Measurements from ENCODE around the gene FOXD3.

The FOXD3 gene

DNA sequence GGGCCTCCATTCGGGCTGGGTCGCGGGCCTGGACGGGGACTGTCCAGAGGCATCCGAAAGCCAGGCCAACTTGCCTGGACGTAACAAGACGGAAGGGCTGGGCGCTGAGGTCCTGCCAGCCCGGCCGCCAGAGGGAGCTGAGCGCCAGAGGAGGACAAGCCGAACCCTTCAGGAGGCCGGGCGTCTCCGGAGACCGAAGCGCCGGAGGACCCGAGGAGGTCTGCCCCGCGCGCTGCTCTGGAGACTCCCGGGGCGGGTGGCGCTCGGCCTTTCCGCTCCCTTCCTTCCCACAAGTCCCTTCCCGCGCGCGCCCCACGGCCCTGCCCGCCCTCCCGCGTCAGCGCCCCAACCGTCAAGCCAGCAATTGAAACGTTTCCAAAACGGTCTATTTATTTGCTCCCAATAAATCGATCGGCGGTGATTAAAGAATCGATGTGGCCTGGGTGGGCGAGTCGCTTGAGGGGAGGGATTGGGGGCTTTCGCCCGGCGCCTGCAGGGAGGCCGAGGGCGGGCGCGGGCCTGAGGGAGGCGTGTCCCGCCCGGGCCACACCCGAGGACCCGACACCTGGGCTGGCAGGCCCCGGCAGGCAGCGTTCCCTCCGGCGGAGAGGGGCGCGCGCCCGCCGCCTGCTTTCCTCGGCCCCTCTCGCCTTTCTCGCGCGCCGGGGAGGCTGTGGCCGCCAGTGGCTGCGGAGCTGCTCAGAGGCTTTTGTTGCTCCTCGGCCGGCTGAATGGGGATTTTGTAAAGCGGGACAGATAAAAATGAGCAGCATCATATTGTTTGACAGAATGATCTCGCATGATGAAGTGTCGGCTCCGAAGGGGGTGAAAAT, 5.2 kb upstream of the FOXD3 start:
- Mint-ChIP-seq H3K27ac (no peak overlapping the region), H3K4me1 (ENCODE audit: low read depth) (peaks cover 36% of the 10 kb centered on the region), H3K27me3 (peaks cover 85% of the 10 kb centered on the region), H3K4me3 (peak overlapping the region; percentile 69), H3K36me3 (ENCODE audit: low read depth) (no peaks in the 10 kb centered on the region), H3K9me3 (peaks cover 9% of the 10 kb centered on the region)
- peak; percentile 72 for DNase-seq

DNA sequence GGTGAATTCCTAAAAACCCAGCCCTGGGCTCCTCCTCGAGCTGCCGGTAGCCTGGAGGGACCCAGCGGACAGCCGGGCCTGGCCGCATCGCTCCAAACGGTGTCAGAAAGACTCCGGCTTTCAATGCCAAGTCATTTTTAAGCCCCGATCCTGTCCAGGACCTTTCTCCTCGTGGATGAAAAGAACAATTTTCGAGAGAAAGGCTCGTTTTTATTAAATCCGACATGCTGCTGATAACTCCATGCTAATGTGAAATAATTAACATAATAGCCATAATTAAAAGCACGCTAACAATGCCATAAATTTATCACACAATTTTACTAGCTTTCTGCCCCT, 4.6 kb upstream of the FOXD3 start:
- Mint-ChIP-seq H3K27ac (no peak overlapping the region), H3K4me3 (peak overlapping the region; percentile 69), H3K4me1 (ENCODE audit: low read depth) (peaks cover 38% of the 10 kb centered on the region)

DNA sequence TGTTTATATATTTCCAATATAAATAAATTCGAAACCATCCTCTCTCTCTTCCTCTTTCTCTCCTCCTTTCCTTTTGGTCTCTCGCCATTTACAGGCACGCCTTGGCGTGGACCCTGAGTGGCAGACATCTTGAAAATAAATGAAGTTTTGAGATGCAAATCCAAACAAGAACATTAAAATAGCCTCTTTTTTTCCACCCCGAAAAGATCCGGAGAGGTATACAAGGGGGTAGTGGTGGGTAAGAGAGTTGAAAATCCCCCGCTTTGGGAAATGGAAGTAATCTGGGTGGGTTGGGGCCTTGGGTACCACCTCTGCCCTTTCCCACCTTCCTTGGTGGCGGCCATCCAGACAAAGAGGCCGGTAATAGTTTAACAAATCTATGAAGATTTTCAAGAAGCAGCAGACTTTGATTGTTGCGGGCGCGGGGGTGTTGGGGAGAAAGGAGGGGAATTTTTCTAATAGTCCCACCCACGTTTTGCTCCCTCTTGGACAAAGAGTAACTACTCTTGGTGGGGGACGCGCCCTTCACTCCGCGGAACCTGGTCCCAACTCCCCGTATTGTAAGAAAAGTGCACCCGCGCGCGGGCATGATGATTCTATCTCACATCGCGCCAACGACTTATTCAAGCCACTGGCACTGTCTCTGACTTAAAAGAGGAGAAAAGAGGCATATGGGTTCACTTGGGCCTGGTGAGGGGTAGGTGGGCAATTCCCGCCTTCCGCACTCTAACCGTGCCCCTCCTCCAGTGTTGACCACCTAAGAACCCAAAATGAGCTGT, 4.0 kb upstream of the FOXD3 start:
- Mint-ChIP-seq H3K27ac (no peak overlapping the region), H3K9me3 (peaks cover 9% of the 10 kb centered on the region), H3K4me1 (ENCODE audit: low read depth) (peaks cover 39% of the 10 kb centered on the region), H3K4me3 (peak overlapping the region; percentile 69), H3K27me3 (peaks cover 80% of the 10 kb centered on the region), H3K36me3 (ENCODE audit: low read depth) (no peaks in the 10 kb centered on the region)
- DNase-seq, result no peak

More for the DNA sequence above, 4.6 kb upstream of the FOXD3 start:
- no peak for DNase-seq
- Mint-ChIP-seq H3K9me3 (peaks cover 9% of the 10 kb centered on the region), H3K27me3 (peaks cover 83% of the 10 kb centered on the region), H3K36me3 (ENCODE audit: low read depth) (no peaks in the 10 kb centered on the region)

DNA sequence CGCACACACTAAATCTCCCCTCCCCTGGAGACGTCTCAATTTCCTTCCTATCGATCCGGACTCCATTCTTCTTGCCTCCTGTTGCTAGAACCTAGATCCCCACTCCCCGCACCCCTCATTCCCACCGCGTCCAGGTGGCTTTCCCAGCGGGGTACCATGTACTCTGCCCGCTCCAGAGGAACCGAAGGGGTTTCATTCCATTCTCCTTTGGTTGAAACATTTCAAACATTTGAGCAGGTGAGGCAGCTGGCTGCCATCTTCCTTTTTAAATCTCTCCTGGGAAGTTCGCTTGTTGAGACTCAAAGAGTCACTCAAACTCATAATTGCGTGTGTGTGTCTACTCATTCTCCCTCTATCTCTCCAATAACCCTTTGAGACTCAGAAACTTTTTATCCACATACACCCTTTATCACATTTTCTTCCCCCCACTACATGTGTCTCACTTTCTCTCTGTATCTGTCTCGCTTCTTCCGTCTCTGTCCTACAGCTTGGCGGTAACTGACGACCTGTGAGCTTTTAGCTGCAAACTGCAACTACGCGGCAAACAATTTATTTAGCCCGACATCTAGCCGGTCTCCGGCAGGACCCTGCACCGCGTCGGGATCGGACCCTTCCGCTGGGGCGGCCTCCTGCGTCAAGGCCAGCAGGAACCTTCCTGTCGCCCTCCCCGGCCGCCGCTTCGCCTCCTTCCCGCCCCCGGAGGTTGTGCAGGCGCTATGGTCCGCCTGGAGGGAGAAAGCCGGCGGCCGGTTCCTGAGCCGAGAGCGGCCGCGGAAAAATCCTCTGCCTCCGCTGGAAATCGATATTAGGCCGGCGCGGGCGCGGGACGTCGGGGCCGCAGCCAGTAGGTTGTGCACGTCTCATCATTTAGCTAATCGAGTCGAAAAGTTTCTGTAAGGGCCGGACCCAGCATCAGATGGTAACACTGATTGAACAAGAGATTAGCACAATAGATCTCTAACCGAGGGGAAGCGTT, 3.0 kb upstream of the FOXD3 start:
- Mint-ChIP-seq H3K36me3 (ENCODE audit: low read depth) (no peaks in the 10 kb centered on the region), H3K27ac (peak overlapping the region; percentile 69), H3K9me3 (peaks cover 9% of the 10 kb centered on the region), H3K4me3 (peak overlapping the region; percentile 38), H3K4me1 (ENCODE audit: low read depth) (peaks cover 41% of the 10 kb centered on the region), H3K27me3 (peaks cover 75% of the 10 kb centered on the region)
- peak; percentile 38 for DNase-seq

DNA sequence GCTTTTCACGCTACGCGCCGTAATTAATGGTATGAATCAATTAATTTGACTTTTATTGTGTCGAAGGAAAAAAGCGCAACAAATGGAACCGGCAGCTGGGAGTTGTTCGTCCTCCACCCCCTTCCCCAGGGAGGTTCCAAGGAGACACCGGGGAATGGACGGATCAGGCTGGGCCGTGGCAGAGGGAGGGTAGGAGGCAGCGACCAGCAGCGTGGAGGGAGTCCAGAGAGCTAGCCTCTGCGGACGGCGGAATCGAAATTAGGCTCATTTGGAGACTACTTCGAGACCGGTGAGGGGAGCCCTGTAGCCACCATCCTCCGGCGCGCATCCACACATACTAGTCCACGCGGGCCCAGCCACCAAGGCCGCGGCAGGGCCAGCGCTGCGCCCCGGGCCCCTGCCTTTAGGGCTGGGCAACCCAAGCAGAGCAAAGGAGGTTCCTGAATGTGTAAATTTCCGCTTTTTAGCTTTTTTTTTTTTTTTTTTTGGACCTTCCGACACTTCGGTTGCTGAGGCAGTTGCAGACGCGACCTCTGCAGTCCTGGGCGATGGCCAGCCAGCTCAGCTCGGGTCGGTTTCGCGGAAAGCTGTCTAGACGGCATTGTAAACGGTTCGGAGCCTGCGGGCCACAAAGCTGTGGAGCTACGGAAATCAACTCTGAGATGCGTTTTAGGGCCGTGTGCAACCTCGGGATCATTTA, 2.2 kb upstream of the FOXD3 start:
- peaks cover 9% of the 10 kb centered on the region for H3K9me3 Mint-ChIP-seq
- peak overlapping the region; percentile 2 for H3K4me3 Mint-ChIP-seq
- peaks cover 75% of the 10 kb centered on the region for H3K27me3 Mint-ChIP-seq
- no peaks in the 10 kb centered on the region for H3K36me3 Mint-ChIP-seq (ENCODE audit: low read depth)
- peaks cover 45% of the 10 kb centered on the region for H3K4me1 Mint-ChIP-seq (ENCODE audit: low read depth)
- peak; percentile 45 for DNase-seq
- H3K27ac Mint-ChIP-seq, result peak overlapping the region; percentile 80

DNA sequence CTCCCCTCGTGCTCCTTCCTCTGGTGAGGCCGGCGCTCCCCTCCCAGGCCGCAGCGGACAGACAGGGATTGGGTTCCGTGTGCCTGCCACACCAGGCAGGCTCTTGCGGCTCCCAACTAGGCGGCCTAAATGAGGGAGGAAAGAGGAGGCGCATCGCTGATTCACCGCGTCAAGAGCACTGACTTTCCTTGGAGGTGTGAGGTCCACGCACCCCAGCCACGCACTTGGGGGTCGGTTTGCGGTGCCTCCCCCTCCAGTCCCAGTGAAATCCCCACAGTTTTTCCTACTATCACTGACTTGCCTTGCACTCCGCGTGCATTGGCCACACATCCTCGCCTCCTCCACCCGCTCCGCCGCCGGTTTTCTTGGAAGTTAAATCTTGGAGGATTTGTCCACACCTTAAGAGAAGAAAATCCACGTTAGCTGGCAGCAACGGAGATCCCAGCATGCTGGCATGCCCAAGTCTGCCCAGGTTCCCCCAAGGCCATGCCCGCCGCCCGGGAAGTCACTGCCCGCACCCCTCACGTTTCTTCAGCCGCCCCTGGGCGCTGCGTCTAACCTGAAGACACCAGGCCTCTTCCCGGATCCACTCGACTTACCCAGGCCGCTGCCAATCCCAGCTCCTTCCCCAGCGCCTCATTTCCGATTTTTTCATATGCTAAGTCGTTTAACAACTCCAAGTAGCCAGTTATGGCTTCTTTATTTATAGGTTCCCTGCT, 1.1 kb upstream of the FOXD3 start:
- no peaks in the 10 kb centered on the region for H3K36me3 Mint-ChIP-seq (ENCODE audit: low read depth)
- H3K27ac Mint-ChIP-seq, result peak overlapping the region; percentile 76
- H3K4me1 Mint-ChIP-seq (ENCODE audit: low read depth), result peaks cover 47% of the 10 kb centered on the region
- H3K27me3 Mint-ChIP-seq, result peaks cover 76% of the 10 kb centered on the region
- DNase-seq, result peak; percentile 34
- H3K9me3 Mint-ChIP-seq, result peaks cover 9% of the 10 kb centered on the region
- H3K4me3 Mint-ChIP-seq, result peak overlapping the region; percentile 71

DNA sequence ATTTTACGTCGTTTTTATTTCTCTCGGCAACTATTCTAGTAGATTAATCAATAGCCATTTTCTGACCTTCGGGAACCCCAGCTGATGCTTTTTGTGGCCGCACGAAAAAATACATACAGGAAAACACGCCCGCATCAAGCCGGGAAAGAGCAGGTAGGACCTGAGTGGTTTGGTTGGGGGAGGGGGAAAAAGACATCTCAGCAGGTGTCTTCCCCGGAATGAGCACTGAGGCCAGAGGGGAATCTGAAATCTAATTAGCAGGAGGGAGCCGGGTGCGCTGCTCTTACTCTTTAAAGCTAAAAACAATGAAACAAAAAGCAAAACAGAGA, 618 bp upstream of the FOXD3 start:
- DNase-seq, result peak; percentile 36
- H3K9me3 Mint-ChIP-seq, result peaks cover 9% of the 10 kb centered on the region
- peaks cover 51% of the 10 kb centered on the region for H3K4me1 Mint-ChIP-seq (ENCODE audit: low read depth)
- peak overlapping the region; percentile 71 for H3K4me3 Mint-ChIP-seq
- peak overlapping the region; percentile 76 for H3K27ac Mint-ChIP-seq
- H3K36me3 Mint-ChIP-seq (ENCODE audit: low read depth), result no peaks in the 10 kb centered on the region
- peaks cover 77% of the 10 kb centered on the region for H3K27me3 Mint-ChIP-seq

DNA sequence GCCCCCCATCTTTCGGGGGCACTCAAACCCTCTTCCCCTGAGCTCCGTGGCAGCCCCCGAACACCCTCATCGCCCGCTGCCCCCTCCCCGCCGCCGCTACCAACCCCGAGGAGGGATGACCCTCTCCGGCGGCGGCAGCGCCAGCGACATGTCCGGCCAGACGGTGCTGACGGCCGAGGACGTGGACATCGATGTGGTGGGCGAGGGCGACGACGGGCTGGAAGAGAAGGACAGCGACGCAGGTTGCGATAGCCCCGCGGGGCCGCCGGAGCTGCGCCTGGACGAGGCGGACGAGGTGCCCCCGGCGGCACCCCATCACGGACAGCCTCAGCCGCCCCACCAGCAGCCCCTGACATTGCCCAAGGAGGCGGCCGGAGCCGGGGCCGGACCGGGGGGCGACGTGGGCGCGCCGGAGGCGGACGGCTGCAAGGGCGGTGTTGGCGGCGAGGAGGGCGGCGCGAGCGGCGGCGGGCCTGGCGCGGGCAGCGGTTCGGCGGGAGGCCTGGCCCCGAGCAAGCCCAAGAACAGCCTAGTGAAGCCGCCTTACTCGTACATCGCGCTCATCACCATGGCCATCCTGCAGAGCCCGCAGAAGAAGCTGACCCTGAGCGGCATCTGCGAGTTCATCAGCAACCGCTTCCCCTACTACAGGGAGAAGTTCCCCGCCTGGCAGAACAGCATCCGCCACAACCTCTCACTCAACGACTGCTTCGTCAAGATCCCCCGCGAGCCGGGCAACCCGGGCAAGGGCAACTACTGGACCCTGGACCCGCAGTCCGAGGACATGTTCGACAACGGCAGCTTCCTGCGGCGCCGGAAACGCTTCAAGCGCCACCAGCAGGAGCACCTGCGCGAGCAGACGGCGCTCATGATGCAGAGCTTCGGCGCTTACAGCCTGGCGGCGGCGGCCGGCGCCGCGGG, 837 bp downstream of the FOXD3 start:
- Mint-ChIP-seq H3K4me3 (peak overlapping the region; percentile 75), H3K36me3 (ENCODE audit: low read depth) (no peaks in the 10 kb centered on the region), H3K9me3 (peaks cover 13% of the 10 kb centered on the region), H3K27me3 (peaks cover 83% of the 10 kb centered on the region), H3K27ac (peak overlapping the region; percentile 69), H3K4me1 (ENCODE audit: low read depth) (peaks cover 54% of the 10 kb centered on the region)
- DNase-seq, result peak; percentile 75

DNA sequence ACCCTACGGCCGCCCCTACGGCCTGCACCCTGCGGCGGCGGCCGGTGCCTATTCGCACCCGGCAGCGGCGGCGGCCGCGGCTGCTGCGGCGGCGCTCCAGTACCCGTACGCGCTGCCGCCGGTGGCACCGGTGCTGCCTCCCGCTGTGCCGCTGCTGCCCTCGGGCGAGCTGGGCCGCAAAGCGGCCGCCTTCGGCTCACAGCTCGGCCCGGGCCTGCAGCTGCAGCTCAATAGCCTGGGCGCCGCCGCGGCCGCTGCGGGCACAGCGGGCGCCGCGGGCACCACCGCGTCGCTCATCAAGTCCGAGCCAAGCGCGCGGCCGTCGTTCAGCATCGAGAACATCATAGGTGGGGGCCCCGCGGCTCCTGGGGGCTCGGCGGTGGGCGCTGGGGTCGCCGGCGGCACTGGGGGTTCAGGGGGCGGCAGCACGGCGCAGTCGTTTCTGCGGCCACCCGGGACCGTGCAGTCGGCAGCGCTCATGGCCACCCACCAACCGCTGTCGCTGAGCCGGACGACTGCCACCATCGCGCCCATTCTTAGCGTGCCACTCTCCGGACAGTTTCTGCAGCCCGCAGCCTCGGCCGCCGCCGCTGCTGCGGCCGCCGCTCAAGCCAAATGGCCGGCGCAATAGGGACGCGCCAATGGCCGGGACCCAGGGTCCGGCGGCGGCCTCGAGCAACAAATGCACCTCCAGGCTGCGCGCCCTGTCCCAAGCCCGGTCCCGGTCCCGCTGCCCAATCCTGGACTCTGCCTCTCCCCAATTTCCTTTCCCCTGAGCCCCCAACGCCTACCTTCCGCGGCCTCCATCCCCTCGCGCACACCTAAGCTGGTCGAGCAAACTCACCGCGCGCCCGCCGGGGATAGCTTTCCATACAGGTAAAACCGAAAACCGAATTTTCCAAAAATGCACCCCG, 1.8 kb downstream of the FOXD3 start:
- Mint-ChIP-seq H3K27ac (peak overlapping the region; percentile 86), H3K4me3 (peak overlapping the region; percentile 64), H3K36me3 (ENCODE audit: low read depth) (no peaks in the 10 kb centered on the region), H3K27me3 (peaks cover 83% of the 10 kb centered on the region), H3K9me3 (peaks cover 7% of the 10 kb centered on the region), H3K4me1 (ENCODE audit: low read depth) (peaks cover 49% of the 10 kb centered on the region)
- no peak for DNase-seq

DNA sequence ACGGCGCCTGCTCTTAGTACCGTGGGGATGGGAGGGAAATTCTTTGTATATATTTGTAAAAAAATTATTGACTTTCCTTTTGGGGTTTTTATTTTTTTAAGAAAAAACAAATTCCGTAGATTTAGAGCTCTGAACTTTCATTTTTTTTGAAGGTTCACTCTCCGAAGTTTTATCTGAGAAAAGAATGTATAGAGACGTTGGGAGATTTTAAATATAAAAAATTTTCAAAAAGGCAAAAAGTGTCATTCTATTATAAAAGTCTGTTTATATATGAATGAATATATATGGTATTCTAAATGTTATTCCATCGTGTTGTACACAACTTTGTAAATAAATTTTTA, 2.4 kb downstream of the FOXD3 start:
- peaks cover 50% of the 10 kb centered on the region for H3K4me1 Mint-ChIP-seq (ENCODE audit: low read depth)

DNA sequence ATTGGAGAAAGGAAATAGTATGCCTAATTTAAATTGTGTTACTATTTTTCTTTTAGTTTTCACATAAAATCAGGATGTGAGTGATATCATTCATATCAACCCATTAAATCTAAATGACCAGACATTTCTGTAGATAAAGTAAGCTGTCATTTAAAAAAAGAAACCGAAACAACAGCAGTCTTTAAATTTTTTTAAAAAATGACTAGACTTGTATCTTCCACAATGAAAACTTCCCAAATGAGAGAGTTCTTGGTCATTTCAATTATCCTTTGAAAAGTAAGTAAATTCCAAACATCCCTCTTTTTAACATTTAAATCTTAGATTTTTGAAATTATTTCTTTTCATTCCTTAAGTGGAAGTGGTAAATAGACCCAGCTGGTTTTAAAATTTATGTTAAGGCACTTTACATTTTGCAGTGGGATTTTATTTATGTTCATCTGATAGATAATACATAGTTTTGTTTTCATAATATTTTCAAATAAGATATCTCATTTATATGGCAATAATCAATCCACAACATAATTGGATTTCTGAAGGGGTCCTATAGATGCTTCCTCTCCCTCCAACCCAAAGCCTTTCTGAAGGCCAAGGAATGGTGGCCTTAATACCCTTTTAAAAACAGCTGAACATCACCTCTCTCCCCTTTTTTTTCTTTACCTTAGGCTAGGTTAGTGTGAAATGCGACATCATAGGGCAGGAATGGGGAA, 3.1 kb downstream of the FOXD3 start:
- Mint-ChIP-seq H3K4me3 (no peak overlapping the region), H3K36me3 (ENCODE audit: low read depth) (no peaks in the 10 kb centered on the region), H3K27ac (no peak overlapping the region), H3K9me3 (peaks cover 4% of the 10 kb centered on the region), H3K4me1 (ENCODE audit: low read depth) (peaks cover 49% of the 10 kb centered on the region), H3K27me3 (peaks cover 82% of the 10 kb centered on the region)
- no peak for DNase-seq

More for the DNA sequence above, 2.4 kb downstream of the FOXD3 start:
- Mint-ChIP-seq H3K36me3 (ENCODE audit: low read depth) (no peaks in the 10 kb centered on the region), H3K27me3 (peaks cover 83% of the 10 kb centered on the region), H3K27ac (peak overlapping the region; percentile 86), H3K9me3 (peaks cover 4% of the 10 kb centered on the region), H3K4me3 (peak overlapping the region; percentile 64)
- DNase-seq, result no peak

Measured in activated T-cell treated with anti-CD3 and anti-CD28 coated beads, Interleukin-2, amount 50 U/mL, for 24 hours (primary cell).